Chondrocyte (in vitro differentiated cells): ENCODE data around the gene NUDCD2. TPM values are rescaled to one million over a fixed set of nuclear protein-coding genes. Genes with fewer than 3 reads are reported as not detected.

Experiments
- DNase-seq: peaks from one replicate; pipeline ENCODE4 v3.0.0; 2021; ENCODE audit warnings: mixed read lengths, low spot score
- H3K27ac Mint-ChIP-seq: one replicate; pipeline ENCODE4 v1.8.0; 2021; ENCODE audit warnings: mild to moderate bottlenecking, moderate library complexity, mixed read lengths; ENCODE audit not compliant: unreplicated experiment
- H3K27me3 Mint-ChIP-seq: 2 replicates; pipeline ENCODE4 v1.8.0; 2021; ENCODE audit warnings: low read depth, mixed read lengths
- H3K36me3 Mint-ChIP-seq: 2 replicates; pipeline ENCODE4 v1.8.0; 2021; ENCODE audit warnings: low read depth, mixed read lengths
- H3K4me1 Mint-ChIP-seq: 2 replicates; pipeline ENCODE4 v1.8.0; 2021; ENCODE audit warnings: low read depth, mild to moderate bottlenecking, mixed read lengths
- H3K4me3 Mint-ChIP-seq: one replicate; pipeline ENCODE4 v1.8.0; 2021; ENCODE audit warnings: mild to moderate bottlenecking, moderate library complexity, mixed read lengths; ENCODE audit not compliant: unreplicated experiment
- H3K9me3 Mint-ChIP-seq: 2 replicates; pipeline ENCODE4 v1.8.0; 2021; ENCODE audit warnings: low read depth, mixed read lengths
- CTCF ChIP-seq: fragments of 200-600 bp; sonication (generic); IDR thresholded peaks from 2 replicates; pipeline ENCODE4 v1.5.0; 2021; ENCODE audit warnings: antibody characterized with exemption, mild to moderate bottlenecking, moderate library complexity
- total RNA-seq: library from RNA; stranded (reverse); gene quantifications from 3 replicates; pipeline ENCODE4 v1.2.1, GENCODE V29; 2021

Gene NUDCD2
- total RNA-seq, 1 donor from 2014 or later: 27.1 TPM

- Mint-ChIP-seq H3K4me3 (no peak overlapping the region), H3K9me3 (no peaks in the 10 kb centered on the region), H3K4me1 (peaks cover 5% of the 10 kb centered on the region), H3K36me3 (peaks cover 2% of the 10 kb centered on the region), H3K27me3 (no peaks in the 10 kb centered on the region), H3K27ac (no peak overlapping the region)
- TF ChIP-seq CTCF: no peak
- DNase-seq: no peak
Measured at GRCh38 chr5:163467682-163468081, 7.8 kb upstream of the NUDCD2 start.

- Mint-ChIP-seq H3K4me3 (no peak overlapping the region), H3K27ac (no peak overlapping the region), H3K4me1 (peaks cover 36% of the 10 kb centered on the region), H3K27me3 (no peaks in the 10 kb centered on the region), H3K36me3 (no peaks in the 10 kb centered on the region), H3K9me3 (no peaks in the 10 kb centered on the region)
- no peak for DNase-seq
- TF ChIP-seq CTCF: no peak
Measured at GRCh38 chr5:163463063-163463435, 3.1 kb upstream of the NUDCD2 start.

- H3K4me3 Mint-ChIP-seq: peak within 1 kb of the TSS; percentile 90
- no peak for DNase-seq
Measured at GRCh38 chr5:163460562-163461171, 765 bp upstream of the NUDCD2 start, which contains the start of gene HMMR. TSS of gene HMMR (plus strand) at chr5:163460632. CDS start at chr5:163460693, 61 bp downstream.

GRCh38 chr5:163459462-163459818 lies 462 bp downstream of the NUDCD2 start:
- H3K27ac Mint-ChIP-seq: peak overlapping the region; percentile 100
- no peak for TF ChIP-seq CTCF
- H3K27me3 Mint-ChIP-seq: no peaks in the 10 kb centered on the region
- DNase-seq: no peak
- H3K4me1 Mint-ChIP-seq: peaks cover 45% of the 10 kb centered on the region
- peaks cover 10% of the 10 kb centered on the region for H3K36me3 Mint-ChIP-seq
- peak overlapping the region; percentile 90 for H3K4me3 Mint-ChIP-seq
- H3K9me3 Mint-ChIP-seq: no peaks in the 10 kb centered on the region

More at GRCh38 chr5:163460562-163461171, 765 bp upstream of the NUDCD2 start, which contains the start of gene HMMR:
- Mint-ChIP-seq H3K27ac (peak within 1 kb of the TSS; percentile 100), H3K27me3 (no peaks in the 10 kb centered on the region), H3K4me1 (peaks cover 43% of the 10 kb centered on the region), H3K36me3 (peaks cover 4% of the 10 kb centered on the region), H3K9me3 (no peaks in the 10 kb centered on the region)
- TF ChIP-seq CTCF: no peak

GRCh38 chr5:163458778-163459385 lies 1.0 kb downstream of the NUDCD2 start:
- no peak for TF ChIP-seq CTCF
- no peaks in the 10 kb centered on the region for H3K9me3 Mint-ChIP-seq
- H3K36me3 Mint-ChIP-seq: peaks cover 10% of the 10 kb centered on the region
- H3K4me3 Mint-ChIP-seq: peak overlapping the region; percentile 90
- H3K27me3 Mint-ChIP-seq: no peaks in the 10 kb centered on the region
- H3K4me1 Mint-ChIP-seq: peaks cover 45% of the 10 kb centered on the region
- DNase-seq: no peak
- peak overlapping the region; percentile 100 for H3K27ac Mint-ChIP-seq
